HepG2 (cell line): Measurements from ENCODE around the gene SLC20A1. TPM values are rescaled to one million over a fixed set of nuclear protein-coding genes. Genes with fewer than 3 reads are reported as not detected.
A peak's percentile ranks its signal among the peaks of the same experiment; 100 is the strongest.

Experiments
- CC2D1A ChIP-seq: sonication (generic); formaldehyde crosslinking; IDR thresholded peaks from 2 replicates; pipeline ENCODE4 v1.8.1; 2023; ENCODE audit warnings: mild to moderate bottlenecking, missing genetic modification reagents
- DNMT3B ChIP-seq: conservative IDR thresholded peaks from 2 replicates; pipeline ENCODE4 v1.6.1; 2016; ENCODE audit warnings: missing biosample characterization, control low read depth
- EED ChIP-seq: sonication (generic); formaldehyde crosslinking; IDR thresholded peaks from 2 replicates; pipeline ENCODE4 v1.5.0; 2020; ENCODE audit warnings: mild to moderate bottlenecking, missing genetic modification reagents
- FOXO4 ChIP-seq: sonication (generic); formaldehyde crosslinking; conservative IDR thresholded peaks from 2 replicates; pipeline ENCODE4 v1.8.1; 2023; ENCODE audit warnings: missing genetic modification reagents
- GMEB1 ChIP-seq: sonication (generic); formaldehyde crosslinking; IDR thresholded peaks from 2 replicates; pipeline ENCODE4 v1.5.1; 2020; ENCODE audit warnings: missing genetic modification reagents, mild to moderate bottlenecking, borderline replicate concordance
- HNRNPLL ChIP-seq: fragments of 200-400 bp; formaldehyde crosslinking; IDR thresholded peaks from 2 replicates; pipeline ENCODE4 v1.6.1; 2017; ENCODE audit warnings: mild to moderate bottlenecking, low read depth, low read length; ENCODE audit not compliant: poor library complexity, severe bottlenecking
- HOXA5 ChIP-seq: sonication (generic); formaldehyde crosslinking; IDR thresholded peaks from 2 replicates; pipeline ENCODE4 v1.4.0; 2020; ENCODE audit warnings: missing genetic modification reagents
- MYC ChIP-seq: sonication (generic); formaldehyde crosslinking; IDR thresholded peaks from 2 replicates; pipeline ENCODE4 v1.9.0; 2021; ENCODE audit warnings: missing genetic modification reagents, borderline replicate concordance
- PHF21A ChIP-seq: sonication (generic); formaldehyde crosslinking; IDR thresholded peaks from 2 replicates; pipeline ENCODE4 v1.5.0; 2020; ENCODE audit warnings: mild to moderate bottlenecking, missing genetic modification reagents
- RXRB ChIP-seq: IDR thresholded peaks from 2 replicates; pipeline ENCODE4 v1.6.1; 2016; ENCODE audit warnings: borderline replicate concordance, missing genetic modification reagents, missing compliant biosample characterization
- SRY ChIP-seq: sonication (generic); formaldehyde crosslinking; IDR thresholded peaks from 2 replicates; pipeline ENCODE4 v1.8.0; 2022; ENCODE audit warnings: mild to moderate bottlenecking, missing genetic modification reagents
- TMF1 ChIP-seq: sonication (generic); formaldehyde crosslinking; IDR thresholded peaks from 2 replicates; pipeline ENCODE4 v1.8.1; 2022; ENCODE audit warnings: low read depth, missing genetic modification reagents
- ZFP36L1 ChIP-seq: sonication (generic); formaldehyde crosslinking; IDR thresholded peaks from 2 replicates; pipeline ENCODE4 v1.8.0; 2022; ENCODE audit warnings: mild to moderate bottlenecking, missing genetic modification reagents, moderate library complexity
- ZKSCAN1 ChIP-seq: fragments of 150-350 bp; IDR thresholded peaks from 2 replicates; pipeline ENCODE4 v1.6.1; 2014; ENCODE audit warnings: low read length
- ZNF362 ChIP-seq: sonication (generic); formaldehyde crosslinking; IDR thresholded peaks from 2 replicates; pipeline ENCODE4 v1.4.0; 2020; ENCODE audit warnings: missing genetic modification reagents, mild to moderate bottlenecking, borderline replicate concordance
- ZNF431 ChIP-seq: sonication (generic); formaldehyde crosslinking; IDR thresholded peaks from 2 replicates; pipeline ENCODE4 v1.9.0; 2022; ENCODE audit warnings: missing genetic modification reagents, low read depth, mild to moderate bottlenecking, borderline replicate concordance
- ZNF546 ChIP-seq: sonication (generic); formaldehyde crosslinking; conservative IDR thresholded peaks from 2 replicates; pipeline ENCODE4 v1.8.1; 2023; ENCODE audit warnings: mild to moderate bottlenecking, missing genetic modification reagents
- ZNF790 ChIP-seq: sonication (generic); formaldehyde crosslinking; IDR thresholded peaks from 2 replicates; pipeline ENCODE4 v1.8.0; 2022; ENCODE audit warnings: missing genetic modification reagents, mild to moderate bottlenecking, borderline replicate concordance
- ZNF850 ChIP-seq: sonication (generic); formaldehyde crosslinking; conservative IDR thresholded peaks from 2 replicates; pipeline ENCODE4 v1.9.0; 2021; ENCODE audit warnings: mild to moderate bottlenecking, missing genetic modification reagents
- polyA plus RNA-seq, 8 experiments: library from polyadenylated mRNA; depleted of rRNA in 3 of 8; stranded (reverse) in 7 of 8; unstranded in 1 of 8; fragments of >200 nt; fragmentation: Illumina TruSeq in 4 of 8; extraction: Trizol in 4 of 8; gene quantifications; 2 replicates each; pipeline versions ENCODE4 v1.2.1 to v1.2.3, GENCODE V29; 2011 to 2016; ENCODE audit warnings: low read depth in 4 of 8, missing spikeins in 1 of 8, mixed read lengths in 1 of 8; ENCODE audit not compliant: insufficient read depth in 1 of 8
- total RNA-seq, 5 experiments: library from RNA; depleted of rRNA; stranded (reverse); fragments of >200 nt; fragmentation: Illumina TruSeq; extraction: Trizol; gene quantifications; 2 replicates each; pipeline ENCODE4 v1.2.3, GENCODE V29; 2016; ENCODE audit warnings: low read depth in 1 of 5
- TF ChIP-seq, protein P1 (sequence below): sonication (generic); formaldehyde crosslinking; IDR thresholded peaks from 2 replicates; pipeline ENCODE4 v1.4.0; 2020; ENCODE audit warnings: missing genetic modification reagents
- TF ChIP-seq, protein P2 (sequence below): IDR thresholded peaks from 2 replicates; pipeline ENCODE4 v1.6.1; 2016; ENCODE audit warnings: missing compliant biosample characterization, missing genetic modification reagents, borderline replicate concordance
- TF ChIP-seq, protein P3 (sequence below): sonication (generic); formaldehyde crosslinking; IDR thresholded peaks from 2 replicates; pipeline ENCODE4 v1.8.0; 2022; ENCODE audit warnings: missing genetic modification reagents, mild to moderate bottlenecking, borderline replicate concordance

Gene SLC20A1
- total and polyA plus RNA-seq, 2 of the 13 experiments (the other 11 are each of a cell fraction or from before 2014, with no cell fraction given), result 54.0 to 85.9 TPM

DNA sequence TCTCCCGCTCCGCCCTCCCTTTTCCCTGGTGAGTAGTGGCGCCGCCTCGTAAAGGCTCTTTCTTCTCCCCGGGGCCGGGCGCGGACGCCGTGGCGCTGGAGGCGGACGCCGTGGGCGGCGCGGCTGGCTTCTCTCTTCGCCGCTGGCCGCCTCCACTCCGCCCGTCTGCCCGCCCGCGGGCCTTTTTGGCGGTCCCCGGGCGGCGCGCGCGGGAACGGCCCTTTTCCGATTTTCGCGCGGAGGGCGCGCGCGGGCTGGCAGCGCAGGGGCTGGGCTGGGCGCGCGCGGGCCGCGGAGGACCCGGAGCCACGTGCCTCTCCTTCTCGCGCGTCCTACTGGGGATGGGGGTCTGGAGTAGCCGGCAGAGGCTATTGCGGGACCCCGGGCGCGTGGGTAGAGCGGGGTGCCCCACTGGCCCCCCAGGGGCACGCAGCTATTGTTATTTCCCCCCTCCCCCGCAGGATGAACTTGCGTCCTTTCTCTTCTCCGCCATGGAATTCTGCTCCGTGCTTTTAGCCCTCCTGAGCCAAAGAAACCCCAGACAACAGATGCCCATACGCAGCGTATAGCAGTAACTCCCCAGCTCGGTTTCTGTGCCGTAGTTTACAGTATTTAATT, 472 bp downstream of the SLC20A1 start (continued):
- TF ChIP-seq GMEB1, result no peak
- TF ChIP-seq TMF1, result peak; percentile 66; the same call in 1 of the 2 replicates
- TF ChIP-seq FOXO4 (CRISPR knock-in tag), result no peak
- TF ChIP-seq RXRB, result no peak
- TF ChIP-seq, protein P1, sequence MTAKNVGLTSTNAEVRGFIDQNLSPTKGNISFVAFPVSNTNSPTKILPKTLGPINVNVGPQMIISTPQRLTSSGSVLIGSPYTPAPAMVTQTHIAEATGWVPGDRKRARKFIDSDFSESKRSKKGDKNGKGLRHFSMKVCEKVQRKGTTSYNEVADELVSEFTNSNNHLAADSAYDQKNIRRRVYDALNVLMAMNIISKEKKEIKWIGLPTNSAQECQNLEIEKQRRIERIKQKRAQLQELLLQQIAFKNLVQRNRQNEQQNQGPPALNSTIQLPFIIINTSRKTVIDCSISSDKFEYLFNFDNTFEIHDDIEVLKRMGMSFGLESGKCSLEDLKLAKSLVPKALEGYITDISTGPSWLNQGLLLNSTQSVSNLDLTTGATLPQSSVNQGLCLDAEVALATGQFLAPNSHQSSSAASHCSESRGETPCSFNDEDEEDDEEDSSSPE (CRISPR knock-in tag), result peak; percentile 71; the same call in 1 of the 2 replicates
- no peak for TF ChIP-seq CC2D1A (CRISPR knock-in tag)
- no peak for TF ChIP-seq SRY (CRISPR knock-in tag)
- TF ChIP-seq, protein P2, sequence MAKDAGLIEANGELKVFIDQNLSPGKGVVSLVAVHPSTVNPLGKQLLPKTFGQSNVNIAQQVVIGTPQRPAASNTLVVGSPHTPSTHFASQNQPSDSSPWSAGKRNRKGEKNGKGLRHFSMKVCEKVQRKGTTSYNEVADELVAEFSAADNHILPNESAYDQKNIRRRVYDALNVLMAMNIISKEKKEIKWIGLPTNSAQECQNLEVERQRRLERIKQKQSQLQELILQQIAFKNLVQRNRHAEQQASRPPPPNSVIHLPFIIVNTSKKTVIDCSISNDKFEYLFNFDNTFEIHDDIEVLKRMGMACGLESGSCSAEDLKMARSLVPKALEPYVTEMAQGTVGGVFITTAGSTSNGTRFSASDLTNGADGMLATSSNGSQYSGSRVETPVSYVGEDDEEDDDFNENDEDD (CRISPR knock-in tag), result peak; percentile 36; the same call in 1 of the 2 replicates
- no peak for TF ChIP-seq ZKSCAN1
- peak; percentile 32 for TF ChIP-seq MYC (CRISPR knock-in tag)
- no peak for TF ChIP-seq EED
- peak; percentile 3; the same call in 1 of the 2 replicates for TF ChIP-seq ZNF546 (CRISPR knock-in tag)
- TF ChIP-seq, protein P3, sequence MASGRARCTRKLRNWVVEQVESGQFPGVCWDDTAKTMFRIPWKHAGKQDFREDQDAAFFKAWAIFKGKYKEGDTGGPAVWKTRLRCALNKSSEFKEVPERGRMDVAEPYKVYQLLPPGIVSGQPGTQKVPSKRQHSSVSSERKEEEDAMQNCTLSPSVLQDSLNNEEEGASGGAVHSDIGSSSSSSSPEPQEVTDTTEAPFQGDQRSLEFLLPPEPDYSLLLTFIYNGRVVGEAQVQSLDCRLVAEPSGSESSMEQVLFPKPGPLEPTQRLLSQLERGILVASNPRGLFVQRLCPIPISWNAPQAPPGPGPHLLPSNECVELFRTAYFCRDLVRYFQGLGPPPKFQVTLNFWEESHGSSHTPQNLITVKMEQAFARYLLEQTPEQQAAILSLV, result no peak
- peak; percentile 37; the same call in 1 of the 2 replicates for TF ChIP-seq ZNF790 (CRISPR knock-in tag)
- no peak for TF ChIP-seq ZNF850 (CRISPR knock-in tag)
- TF ChIP-seq HOXA5 (CRISPR knock-in tag), result no peak
- TF ChIP-seq ZFP36L1 (CRISPR knock-in tag), result no peak
- peak; percentile 16 for TF ChIP-seq HNRNPLL
- TF ChIP-seq ZNF362 (CRISPR knock-in tag), result no peak
- TF ChIP-seq PHF21A, result no peak
- no peak for TF ChIP-seq DNMT3B (CRISPR knock-in tag)
- TF ChIP-seq ZNF431 (CRISPR knock-in tag), result no peak
